ENCODE measurements around the gene ADCY5.

ADCY5 gene

DNA sequence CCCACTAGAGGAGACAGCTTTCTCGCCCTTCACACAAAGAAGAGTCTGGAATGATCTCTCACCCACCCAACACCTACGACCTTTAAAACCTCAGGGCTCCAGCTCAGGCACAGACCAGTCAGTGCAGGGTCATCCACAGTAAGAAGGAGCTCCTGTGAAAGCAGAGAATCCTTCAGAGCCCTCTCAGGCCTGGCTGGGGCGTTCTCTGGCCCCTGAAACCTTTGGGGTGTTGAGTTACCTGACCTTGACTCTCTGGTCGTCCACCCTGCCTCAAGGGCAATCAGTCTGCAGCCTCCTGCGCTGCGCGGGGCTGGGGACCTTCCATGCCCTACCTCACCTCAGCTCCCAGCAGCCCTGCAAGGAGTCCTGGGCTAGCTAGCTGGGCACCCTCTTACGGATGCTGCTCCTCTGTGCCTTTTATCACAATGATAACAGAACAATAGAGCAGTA, 106.2 kb downstream of the ADCY5 start:
- Histone ChIP-seq H2BK12ac (ENCODE audit: low read length) (no peak overlapping the region), H3K27ac (replicated peaks; ENCODE audit: low read length) (no peak overlapping the region), H4K8ac (ENCODE audit: low read depth, low read length) (no peak overlapping the region), H2AFZ (ENCODE audit: low read length) (no peak overlapping the region), H2BK15ac (ENCODE audit: low read length) (no peak overlapping the region), H2BK5ac (ENCODE audit: low read length) (no peak overlapping the region), H3K18ac (ENCODE audit: low read length) (no peak overlapping the region), H3K4me1 (ENCODE audit: control insufficient read depth in 2 of 2, insufficient read depth in 1 of 2, low read depth in 1 of 2, low read length in 2 of 2) (peaks cover 0 to 10% of the 10 kb centered on the region in 2 donors), H3K9me3 (replicated peaks in 1 of 2; ENCODE audit: control insufficient read depth in 2 of 2, insufficient read depth in 1 of 2, low read depth in 1 of 2, low read length in 2 of 2) (no peaks in the 10 kb centered on the region), H3K27me3 (ENCODE audit: control insufficient read depth in 3 of 3, insufficient read depth in 3 of 3, low read depth in 1 of 3, low read length in 3 of 3) (no peaks in the 10 kb centered on the region), H2BK120ac (ENCODE audit: low read depth, low read length) (no peak overlapping the region), H3K14ac (ENCODE audit: low read length) (no peak overlapping the region), H3K9ac (ENCODE audit: low read depth, low read length, poor library complexity) (no peak overlapping the region), H2AK5ac (ENCODE audit: low read depth, low read length) (no peak overlapping the region), H3K36me3 (replicated peaks in 1 of 2; ENCODE audit: control insufficient read depth in 2 of 2, insufficient read depth in 2 of 2, low read length in 2 of 2) (no peaks in the 10 kb centered on the region), H3K4ac (ENCODE audit: low read length) (no peak overlapping the region), H3K79me1 (ENCODE audit: low read depth, low read length) (no peaks in the 10 kb centered on the region), H3K4me2 (ENCODE audit: insufficient read depth, low read length, poor library complexity, severe bottlenecking) (no peak overlapping the region), H3K23ac (ENCODE audit: low read depth, low read length, poor library complexity) (no peak overlapping the region), H4K91ac (ENCODE audit: low read depth, low read length, poor library complexity) (no peak overlapping the region), H3K4me3 (ENCODE audit: low read length in 2 of 2) (no peak overlapping the region)
- no CpG with 5 or more reads among the region's 8 CpGs for WGBS, 2 donors (ENCODE audit: extremely low coverage in 2 of 2, insufficient read length in 2 of 2, insufficient replicate concordance in 1 of 2)
- DNase-seq (ENCODE audit: low spot score) = no peak

DNA sequence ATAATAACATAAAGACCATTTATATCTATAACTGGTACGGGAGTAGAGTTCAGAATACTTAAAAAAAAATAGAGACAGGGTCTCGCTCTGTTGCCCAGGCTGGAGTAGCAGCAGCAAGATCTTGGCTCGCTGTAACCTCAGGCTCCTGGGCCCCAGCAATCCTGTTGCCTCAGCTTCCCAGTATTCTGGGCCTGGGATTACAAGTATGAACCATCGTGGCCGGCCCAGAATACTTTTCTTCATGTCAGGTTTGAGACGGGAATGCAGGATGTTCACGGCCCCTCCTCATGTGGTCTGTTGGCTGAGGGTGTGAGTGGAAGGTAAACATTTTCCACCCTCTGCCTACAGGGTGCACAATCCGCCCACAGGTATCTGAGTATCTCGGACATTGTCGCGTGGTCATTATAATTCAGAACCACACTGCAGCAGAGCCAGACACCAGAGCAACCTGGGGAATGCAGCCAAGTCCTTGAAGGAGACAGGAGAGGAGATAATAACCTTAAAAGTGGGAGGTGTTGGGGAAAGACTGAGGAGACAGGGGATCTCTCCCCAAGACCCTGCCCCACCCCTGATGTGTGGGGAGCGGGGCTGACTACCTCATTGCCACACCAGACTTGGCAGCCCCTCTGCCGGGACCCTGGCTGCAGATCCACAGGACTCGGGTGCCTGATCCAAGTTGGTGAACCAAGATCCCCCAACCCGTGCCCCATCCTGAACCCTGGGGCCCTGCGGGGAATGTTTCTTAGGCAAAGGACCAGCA, 106.8 kb downstream of the ADCY5 start:
- Histone ChIP-seq H3K36me3 (replicated peaks in 1 of 2; ENCODE audit: control insufficient read depth in 2 of 2, insufficient read depth in 2 of 2, low read length in 2 of 2) (no peaks in the 10 kb centered on the region), H3K18ac (ENCODE audit: low read length) (no peak overlapping the region), H3K27me3 (ENCODE audit: control insufficient read depth in 3 of 3, insufficient read depth in 3 of 3, low read depth in 1 of 3, low read length in 3 of 3) (no peaks in the 10 kb centered on the region), H3K9ac (ENCODE audit: low read depth, low read length, poor library complexity) (no peak overlapping the region), H2BK15ac (ENCODE audit: low read length) (no peak overlapping the region), H4K8ac (ENCODE audit: low read depth, low read length) (no peak overlapping the region), H3K14ac (ENCODE audit: low read length) (no peak overlapping the region), H3K4ac (ENCODE audit: low read length) (no peak overlapping the region), H2BK5ac (ENCODE audit: low read length) (no peak overlapping the region), H2AK5ac (ENCODE audit: low read depth, low read length) (no peak overlapping the region), H2BK12ac (ENCODE audit: low read length) (no peak overlapping the region), H2BK120ac (ENCODE audit: low read depth, low read length) (no peak overlapping the region), H3K23ac (ENCODE audit: low read depth, low read length, poor library complexity) (no peak overlapping the region), H3K27ac (replicated peaks; ENCODE audit: low read length) (no peak overlapping the region), H3K9me3 (replicated peaks in 1 of 2; ENCODE audit: control insufficient read depth in 2 of 2, insufficient read depth in 1 of 2, low read depth in 1 of 2, low read length in 2 of 2) (no peaks in the 10 kb centered on the region), H3K4me3 (ENCODE audit: low read length in 2 of 2) (no peak overlapping the region), H4K91ac (ENCODE audit: low read depth, low read length, poor library complexity) (no peak overlapping the region), H3K79me1 (ENCODE audit: low read depth, low read length) (no peaks in the 10 kb centered on the region), H3K4me2 (ENCODE audit: insufficient read depth, low read length, poor library complexity, severe bottlenecking) (no peak overlapping the region), H2AFZ (ENCODE audit: low read length) (no peak overlapping the region), H3K4me1 (ENCODE audit: control insufficient read depth in 2 of 2, insufficient read depth in 1 of 2, low read depth in 1 of 2, low read length in 2 of 2) (peaks cover 0 to 10% of the 10 kb centered on the region in 2 donors)
- no peak for DNase-seq (ENCODE audit: low spot score)
- WGBS, 2 donors (ENCODE audit: extremely low coverage in 2 of 2, insufficient read length in 2 of 2, insufficient replicate concordance in 1 of 2) = no CpG with 5 or more reads among the region's 16 CpGs

DNA sequence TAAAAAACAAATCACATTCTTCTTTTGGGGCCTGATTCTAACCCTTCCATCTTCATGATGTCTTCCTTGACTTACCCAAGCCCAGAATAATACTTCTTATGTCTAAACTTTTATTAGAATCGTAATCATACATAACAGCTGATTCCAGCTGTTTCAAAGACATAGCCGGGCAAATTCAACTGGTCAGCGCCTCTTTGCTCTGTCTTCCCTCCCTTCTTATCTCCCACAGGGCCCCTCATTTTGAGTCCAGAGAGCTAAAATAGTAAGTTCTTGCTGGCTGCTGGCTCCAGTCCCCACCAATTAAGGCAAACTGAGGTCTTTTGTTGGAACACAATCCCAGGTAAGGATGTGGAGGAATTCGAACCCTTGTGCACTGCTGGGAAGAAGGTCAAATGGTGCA, 108.6 kb downstream of the ADCY5 start:
- Histone ChIP-seq H3K27me3 (ENCODE audit: control insufficient read depth in 3 of 3, insufficient read depth in 3 of 3, low read depth in 1 of 3, low read length in 3 of 3) (no peaks in the 10 kb centered on the region), H3K4me1 (ENCODE audit: control insufficient read depth in 2 of 2, insufficient read depth in 1 of 2, low read depth in 1 of 2, low read length in 2 of 2) (peaks cover 0 to 10% of the 10 kb centered on the region in 2 donors), H2BK5ac (ENCODE audit: low read length) (no peak overlapping the region), H2AFZ (ENCODE audit: low read length) (no peak overlapping the region), H3K18ac (ENCODE audit: low read length) (no peak overlapping the region), H3K4ac (ENCODE audit: low read length) (no peak overlapping the region), H2AK5ac (ENCODE audit: low read depth, low read length) (no peak overlapping the region), H3K14ac (ENCODE audit: low read length) (no peak overlapping the region), H2BK15ac (ENCODE audit: low read length) (no peak overlapping the region), H4K91ac (ENCODE audit: low read depth, low read length, poor library complexity) (no peak overlapping the region), H3K36me3 (replicated peaks in 1 of 2; ENCODE audit: control insufficient read depth in 2 of 2, insufficient read depth in 2 of 2, low read length in 2 of 2) (no peaks in the 10 kb centered on the region), H3K4me2 (ENCODE audit: insufficient read depth, low read length, poor library complexity, severe bottlenecking) (no peak overlapping the region), H3K23ac (ENCODE audit: low read depth, low read length, poor library complexity) (no peak overlapping the region), H2BK12ac (ENCODE audit: low read length) (no peak overlapping the region), H3K79me1 (ENCODE audit: low read depth, low read length) (no peaks in the 10 kb centered on the region), H3K9me3 (replicated peaks in 1 of 2; ENCODE audit: control insufficient read depth in 2 of 2, insufficient read depth in 1 of 2, low read depth in 1 of 2, low read length in 2 of 2) (no peaks in the 10 kb centered on the region), H3K27ac (replicated peaks; ENCODE audit: low read length) (no peak overlapping the region), H3K9ac (ENCODE audit: low read depth, low read length, poor library complexity) (no peak overlapping the region), H2BK120ac (ENCODE audit: low read depth, low read length) (no peak overlapping the region), H3K4me3 (ENCODE audit: low read length in 2 of 2) (no peak overlapping the region), H4K8ac (ENCODE audit: low read depth, low read length) (no peak overlapping the region)
- no peak for DNase-seq (ENCODE audit: low spot score)
- no CpG with 5 or more reads among the region's 4 CpGs for WGBS, 2 donors (ENCODE audit: extremely low coverage in 2 of 2, insufficient read length in 2 of 2, insufficient replicate concordance in 1 of 2)

DNA sequence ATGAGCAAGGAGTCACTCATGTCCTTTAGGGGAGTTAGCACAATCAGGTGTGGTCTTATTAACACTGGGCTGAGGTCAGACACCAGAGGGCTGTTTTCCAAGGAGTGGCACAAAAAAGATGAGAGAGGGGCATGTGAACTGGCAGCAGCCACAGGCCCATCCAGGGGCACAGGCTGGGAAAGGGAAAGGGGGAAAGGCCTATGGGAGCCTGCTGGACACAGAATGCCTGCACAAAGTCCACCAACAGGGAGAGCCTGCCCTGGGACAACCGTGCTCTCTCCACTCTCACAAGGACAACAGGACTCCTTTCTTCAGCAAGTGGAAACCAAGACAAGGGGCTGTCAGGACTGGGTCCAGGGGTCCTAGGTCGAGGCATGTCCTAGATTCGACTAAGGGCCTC, 109.6 kb downstream of the ADCY5 start:
- Histone ChIP-seq H2BK12ac (ENCODE audit: low read length) (no peak overlapping the region), H3K4ac (ENCODE audit: low read length) (no peak overlapping the region), H2BK120ac (ENCODE audit: low read depth, low read length) (no peak overlapping the region), H3K23ac (ENCODE audit: low read depth, low read length, poor library complexity) (no peak overlapping the region), H3K27me3 (ENCODE audit: control insufficient read depth in 3 of 3, insufficient read depth in 3 of 3, low read depth in 1 of 3, low read length in 3 of 3) (no peaks in the 10 kb centered on the region), H3K4me1 (ENCODE audit: control insufficient read depth in 2 of 2, insufficient read depth in 1 of 2, low read depth in 1 of 2, low read length in 2 of 2) (peaks cover 0 to 1% of the 10 kb centered on the region in 2 donors), H4K91ac (ENCODE audit: low read depth, low read length, poor library complexity) (no peak overlapping the region), H3K79me1 (ENCODE audit: low read depth, low read length) (no peaks in the 10 kb centered on the region), H3K4me3 (ENCODE audit: low read length in 2 of 2) (no peak overlapping the region), H3K9ac (ENCODE audit: low read depth, low read length, poor library complexity) (no peak overlapping the region), H2BK15ac (ENCODE audit: low read length) (no peak overlapping the region), H3K4me2 (ENCODE audit: insufficient read depth, low read length, poor library complexity, severe bottlenecking) (no peak overlapping the region), H4K8ac (ENCODE audit: low read depth, low read length) (no peak overlapping the region), H2AK5ac (ENCODE audit: low read depth, low read length) (no peak overlapping the region), H3K27ac (replicated peaks; ENCODE audit: low read length) (no peak overlapping the region), H3K18ac (ENCODE audit: low read length) (no peak overlapping the region), H2AFZ (ENCODE audit: low read length) (no peak overlapping the region), H3K9me3 (replicated peaks in 1 of 2; ENCODE audit: control insufficient read depth in 2 of 2, insufficient read depth in 1 of 2, low read depth in 1 of 2, low read length in 2 of 2) (no peaks in the 10 kb centered on the region), H3K36me3 (replicated peaks in 1 of 2; ENCODE audit: control insufficient read depth in 2 of 2, insufficient read depth in 2 of 2, low read length in 2 of 2) (no peaks in the 10 kb centered on the region), H2BK5ac (ENCODE audit: low read length) (no peak overlapping the region), H3K14ac (ENCODE audit: low read length) (no peak overlapping the region)
- no peak for DNase-seq (ENCODE audit: low spot score)
- no CpG with 5 or more reads among the region's 3 CpGs for WGBS, 2 donors (ENCODE audit: extremely low coverage in 2 of 2, insufficient read length in 2 of 2, insufficient replicate concordance in 1 of 2)

Measured in neuronal stem cell (in vitro differentiated cells).